Mesendoderm (in vitro differentiated cells): ENCODE results near the gene GJB1.
"Not testable (repeated sequence)": the region's sequence is repeated elsewhere in the genome, so short reads cannot be mapped to it uniquely, and the experiment has no call there.

ENCODE experiments used
- DNase-seq: peaks from one replicate; pipeline ENCODE4 v3.0.0; 2013
- H2AK5ac ChIP-seq: 2 replicates; pipeline ENCODE4 v1.6.1; 2013; ENCODE audit warnings: low read length, inconsistent platforms
- H2BK120ac ChIP-seq: 2 replicates; pipeline ENCODE4 v1.6.1; 2013; ENCODE audit warnings: low read depth, mild to moderate bottlenecking, low read length, moderate library complexity, mixed read lengths
- H2BK15ac ChIP-seq: replicated peaks from 2 replicates; pipeline ENCODE4 v1.6.1; 2013; ENCODE audit warnings: low read depth, mild to moderate bottlenecking, moderate library complexity
- H2BK5ac ChIP-seq: 2 replicates; pipeline ENCODE4 v1.6.1; 2013; ENCODE audit warnings: low read length, inconsistent platforms
- H3K18ac ChIP-seq: 2 replicates; pipeline ENCODE4 v1.6.1; 2013; ENCODE audit warnings: mild to moderate bottlenecking, low read length, mixed read lengths
- H3K23ac ChIP-seq: one replicate; pipeline ENCODE4 v1.6.1; 2013; ENCODE audit warnings: low read length
- H3K27ac ChIP-seq: 2 replicates; pipeline ENCODE4 v1.5.1; 2013; ENCODE audit warnings: low read depth, mild to moderate bottlenecking, inconsistent platforms, low read length, moderate library complexity
- H3K27me3 ChIP-seq: 2 replicates; pipeline ENCODE4 v1.6.1; 2013; ENCODE audit warnings: low read length, control low read depth, mild to moderate bottlenecking, inconsistent platforms; ENCODE audit not compliant: insufficient read depth, poor library complexity
- H3K36me3 ChIP-seq: 2 replicates; pipeline ENCODE4 v1.6.1; 2013; ENCODE audit warnings: low read length, inconsistent platforms; ENCODE audit not compliant: control insufficient read depth, insufficient read depth
- H3K4ac ChIP-seq: one replicate; pipeline ENCODE4 v1.6.1; 2013; ENCODE audit warnings: low read depth, mild to moderate bottlenecking, low read length, moderate library complexity
- H3K4me1 ChIP-seq: 2 replicates; pipeline ENCODE4 v1.6.1; 2013; ENCODE audit warnings: low read depth, low read length, inconsistent platforms; ENCODE audit not compliant: control insufficient read depth
- H3K4me2 ChIP-seq: 2 replicates; pipeline ENCODE4 v1.6.1; 2013; ENCODE audit warnings: low read length
- H3K4me3 ChIP-seq: 2 replicates; pipeline ENCODE4 v1.5.1; 2013; ENCODE audit warnings: mild to moderate bottlenecking, low read length
- H3K56ac ChIP-seq: one replicate; pipeline ENCODE4 v1.6.1; 2013; ENCODE audit warnings: low read length
- H3K79me1 ChIP-seq: 2 replicates; pipeline ENCODE4 v1.6.1; 2013; ENCODE audit warnings: low read length, inconsistent platforms
- H3K79me2 ChIP-seq: 2 replicates; pipeline ENCODE4 v1.6.1; 2013; ENCODE audit warnings: mild to moderate bottlenecking, low read length; ENCODE audit not compliant: control insufficient read depth, insufficient read depth
- H3K9ac ChIP-seq: 2 replicates; pipeline ENCODE4 v1.6.1; 2013; ENCODE audit warnings: low read length, inconsistent platforms
- H4K5ac ChIP-seq: one replicate; pipeline ENCODE4 v1.6.1; 2013; ENCODE audit warnings: low read length
- H4K8ac ChIP-seq: one replicate; pipeline ENCODE4 v1.6.1; 2013; ENCODE audit warnings: low read depth, mild to moderate bottlenecking, control low read depth, low read length, moderate library complexity
- WGBS: extraction: QIAGEN DNeasy Blood & Tissue Kit; methylation state at CpG from one replicate; pipeline ENCODE4 v1.1.7; 2013; ENCODE audit warnings: low lambda C conversion rate, missing lambda C conversion rate; ENCODE audit not compliant: insufficient coverage; ENCODE audit errors: extremely low coverage; 5-methylcytosine and 5-hydroxymethylcytosine counted together

Gene GJB1

DNA sequence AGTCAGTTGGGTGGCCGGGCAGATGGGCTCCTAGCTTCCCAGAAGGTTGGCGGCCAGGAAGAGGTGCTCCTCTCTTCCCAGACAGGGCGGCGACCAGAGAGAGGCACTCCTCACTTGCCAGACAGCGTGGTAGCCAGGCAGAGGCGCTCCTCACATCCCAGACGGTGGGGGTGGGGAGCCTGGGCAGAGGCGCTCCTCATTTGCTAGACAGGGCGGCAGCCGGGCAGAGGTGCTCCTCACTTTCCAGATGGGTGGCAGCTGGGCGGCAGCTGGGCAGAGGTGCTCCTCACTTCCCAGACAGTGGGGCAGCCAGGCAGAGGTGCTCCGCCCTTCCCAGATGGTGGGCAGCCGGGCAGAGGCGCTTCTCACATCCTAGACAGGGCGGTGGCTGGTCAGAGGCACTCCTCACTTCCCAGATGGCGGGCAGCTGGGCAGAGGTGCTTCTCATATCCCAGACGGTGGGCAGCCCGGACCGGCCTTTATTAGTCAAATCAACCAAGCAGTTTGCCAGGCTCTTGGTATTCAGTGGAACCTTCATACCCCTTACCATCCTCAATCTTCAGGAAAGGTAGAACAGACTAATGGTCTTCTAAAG is 46.9 kb downstream of the GJB1 start:
- no peak overlapping the region for H2BK15ac ChIP-seq
- H3K4me1 ChIP-seq, result no peaks in the 10 kb centered on the region
- H4K8ac ChIP-seq, result no peak overlapping the region
- no peak overlapping the region for H3K4me3 ChIP-seq
- H3K4ac ChIP-seq, result no peak overlapping the region
- H3K4me2 ChIP-seq, result no peak overlapping the region
- no peak overlapping the region for H3K9ac ChIP-seq
- DNase-seq, result no peak
- no peaks in the 10 kb centered on the region for H3K27me3 ChIP-seq
- H3K79me2 ChIP-seq, result no peaks in the 10 kb centered on the region
- H3K79me1 ChIP-seq, result no peaks in the 10 kb centered on the region
- H3K56ac ChIP-seq, result no peak overlapping the region
- H2AK5ac ChIP-seq, result no peak overlapping the region
- no peak overlapping the region for H2BK120ac ChIP-seq
- no peak overlapping the region for H3K27ac ChIP-seq
- WGBS, result no CpG with 5 or more reads among the region's 19 CpGs
- H3K23ac ChIP-seq, result no peak overlapping the region
- no peak overlapping the region for H3K18ac ChIP-seq
- H3K36me3 ChIP-seq, result no peaks in the 10 kb centered on the region
- H2BK5ac ChIP-seq, result no peak overlapping the region
- no peak overlapping the region for H4K5ac ChIP-seq

- H3K79me1 ChIP-seq, H3K27me3 ChIP-seq, H3K4me2 ChIP-seq, H2BK120ac ChIP-seq, DNase-seq, H2BK15ac ChIP-seq, H3K4me1 ChIP-seq, H4K8ac ChIP-seq, H3K18ac ChIP-seq, H3K9ac ChIP-seq, H3K79me2 ChIP-seq, H3K56ac ChIP-seq, H3K27ac ChIP-seq, H4K5ac ChIP-seq, H3K4me3 ChIP-seq, H3K36me3 ChIP-seq, H2BK5ac ChIP-seq, H2AK5ac ChIP-seq, H3K4ac ChIP-seq, H3K23ac ChIP-seq: not testable (repeated sequence)
- WGBS, result no CpG with 5 or more reads among the region's 2 CpGs
Measured at GRCh38 chrX:71272313-71272712, 49.3 kb downstream of the GJB1 start.
